Inferior parietal cortex (tissue), 1 donor: ENCODE measurements around the gene ANKH.

Experiments
- DNase-seq: peaks from one replicate; pipeline ENCODE4 v3.0.0-alpha.2; 2016; ENCODE audit errors: extremely low spot score

The ANKH gene

GRCh38 chr5:14735944-14736343, 135.6 kb downstream of the ANKH start:
- DNase-seq, result no peak

GRCh38 chr5:14734396-14734795, 137.2 kb downstream of the ANKH start:
- DNase-seq, result no peak

- no peak for DNase-seq
These were observed 137.9 kb downstream of the ANKH start for GRCh38 chr5:14733661-14734060.

- no peak for DNase-seq
These were observed 138.6 kb downstream of the ANKH start for GRCh38 chr5:14732991-14733390.

GRCh38 chr5:14730881-14731280, 140.7 kb downstream of the ANKH start:
- no peak for DNase-seq

GRCh38 chr5:14730466-14730865, 141.1 kb downstream of the ANKH start:
- no peak for DNase-seq

- no peak for DNase-seq
These were observed 141.9 kb downstream of the ANKH start for GRCh38 chr5:14729448-14730385.

GRCh38 chr5:14728459-14728938, 143.1 kb downstream of the ANKH start:
- peak; percentile 76 for DNase-seq

GRCh38 chr5:14727928-14728458, 143.6 kb downstream of the ANKH start:
- DNase-seq, result peak; percentile 48

- DNase-seq, result peak; percentile 97
These were observed 144.1 kb downstream of the ANKH start for GRCh38 chr5:14727428-14727865.

- DNase-seq, result no peak
These were observed 145.3 kb downstream of the ANKH start for GRCh38 chr5:14726066-14726838.

- no peak for DNase-seq
These were observed 146.9 kb downstream of the ANKH start for GRCh38 chr5:14724633-14725032.

- DNase-seq, result no peak
These were observed 147.9 kb downstream of the ANKH start for GRCh38 chr5:14723701-14724132.

GRCh38 chr5:14722923-14723322, 148.7 kb downstream of the ANKH start:
- DNase-seq, result no peak

GRCh38 chr5:14721990-14722656, 149.5 kb downstream of the ANKH start:
- no peak for DNase-seq

GRCh38 chr5:14720236-14720923, 151.2 kb downstream of the ANKH start:
- no peak for DNase-seq

- DNase-seq, result no peak
These were observed 152.8 kb downstream of the ANKH start for GRCh38 chr5:14718778-14719177.

- DNase-seq, result no peak
These were observed 154.5 kb downstream of the ANKH start for GRCh38 chr5:14716755-14717752.

GRCh38 chr5:14715481-14715880, 156.1 kb downstream of the ANKH start:
- no peak for DNase-seq

- DNase-seq, result no peak
These were observed 156.9 kb downstream of the ANKH start for GRCh38 chr5:14714706-14715105.
